ENCODE results near the gene CACNA2D3.

DNA sequence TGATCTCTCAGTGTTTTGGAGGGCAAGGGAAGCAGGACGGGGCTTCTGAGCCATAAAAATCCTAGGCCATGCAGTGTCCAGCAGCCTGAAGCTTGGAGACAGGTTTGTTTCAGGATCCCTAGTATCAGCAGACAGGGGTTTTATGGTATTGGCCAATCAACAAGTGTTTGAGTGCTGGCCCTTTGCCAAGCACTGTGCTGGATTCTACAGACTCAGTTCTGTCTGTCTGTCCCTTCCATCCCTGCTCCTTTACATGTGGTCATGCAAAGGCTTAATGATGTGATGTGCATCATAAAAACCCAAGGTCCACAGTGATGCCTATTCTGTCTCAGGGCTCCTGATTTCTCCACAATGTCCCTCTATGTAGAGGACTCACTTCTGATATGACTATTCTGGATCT is 621.4 kb downstream of the CACNA2D3 start:
- TF ChIP-seq, protein P1, sequence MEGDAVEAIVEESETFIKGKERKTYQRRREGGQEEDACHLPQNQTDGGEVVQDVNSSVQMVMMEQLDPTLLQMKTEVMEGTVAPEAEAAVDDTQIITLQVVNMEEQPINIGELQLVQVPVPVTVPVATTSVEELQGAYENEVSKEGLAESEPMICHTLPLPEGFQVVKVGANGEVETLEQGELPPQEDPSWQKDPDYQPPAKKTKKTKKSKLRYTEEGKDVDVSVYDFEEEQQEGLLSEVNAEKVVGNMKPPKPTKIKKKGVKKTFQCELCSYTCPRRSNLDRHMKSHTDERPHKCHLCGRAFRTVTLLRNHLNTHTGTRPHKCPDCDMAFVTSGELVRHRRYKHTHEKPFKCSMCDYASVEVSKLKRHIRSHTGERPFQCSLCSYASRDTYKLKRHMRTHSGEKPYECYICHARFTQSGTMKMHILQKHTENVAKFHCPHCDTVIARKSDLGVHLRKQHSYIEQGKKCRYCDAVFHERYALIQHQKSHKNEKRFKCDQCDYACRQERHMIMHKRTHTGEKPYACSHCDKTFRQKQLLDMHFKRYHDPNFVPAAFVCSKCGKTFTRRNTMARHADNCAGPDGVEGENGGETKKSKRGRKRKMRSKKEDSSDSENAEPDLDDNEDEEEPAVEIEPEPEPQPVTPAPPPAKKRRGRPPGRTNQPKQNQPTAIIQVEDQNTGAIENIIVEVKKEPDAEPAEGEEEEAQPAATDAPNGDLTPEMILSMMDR (IDR thresholded peaks at IDR 0.05) = no peak
- TF ChIP-seq POLR2A (IDR thresholded peaks at IDR 0.05) = no peak

Data from uterus (tissue), 2 donors.